GM13977 (cell line): ENCODE measurements around the gene AKT3.
A peak's percentile ranks its signal among the peaks of the same experiment; 100 is the strongest.

Source experiments
- DNase-seq: peaks from one replicate; pipeline ENCODE4 v3.0.0; 2012; ENCODE audit warnings: low spot score
- CTCF ChIP-seq: IDR thresholded peaks from 2 replicates; pipeline ENCODE4 v1.5.1; 2012; ENCODE audit warnings: mild to moderate bottlenecking, control low read depth; ENCODE audit not compliant: insufficient read depth; ENCODE audit errors: extremely low read depth, missing control alignments
- in situ Hi-C: fragments of 300-500 bp; cut with MboI; formaldehyde crosslinking; loops from one replicate; pipeline ENCODE4 v1.12.0; 2022; ENCODE audit warnings: low sequenced_read_pairs, low pct_unique_long_range_greater_than_20kb, mixed read lengths, inconsistent platforms; ENCODE audit not compliant: unreplicated experiment

The AKT3 gene

GRCh38 chr1:243850202-243850451 lies at the start of gene AKT3:
AKT3 (minus strand) TSS chr1:243850243; CDS start chr1:243843170, 7,073 bp downstream.
- TF ChIP-seq CTCF, result no peak
- in situ Hi-C loops, result no loop called here
- peak; percentile 84 for DNase-seq

GRCh38 chr1:243898278-243898677 lies 48.2 kb upstream of the AKT3 start:
- TF ChIP-seq CTCF, result no peak
- in situ Hi-C loops, result no loop called here
- no peak for DNase-seq

GRCh38 chr1:243896313-243896712 lies 46.3 kb upstream of the AKT3 start:
- no peak for DNase-seq
- in situ Hi-C loops, result no loop called here
- TF ChIP-seq CTCF, result no peak

GRCh38 chr1:243892456-243892855 lies 42.4 kb upstream of the AKT3 start:
- no peak for TF ChIP-seq CTCF
- DNase-seq, result no peak
- in situ Hi-C loops, result no loop called here

- in situ Hi-C loops, result no loop called here
- TF ChIP-seq CTCF, result no peak
- no peak for DNase-seq
These were observed 40.5 kb upstream of the AKT3 start for GRCh38 chr1:243890576-243890975.

GRCh38 chr1:243885806-243886205 lies 35.8 kb upstream of the AKT3 start:
- in situ Hi-C loops, result no loop called here
- no peak for TF ChIP-seq CTCF
- DNase-seq, result no peak

GRCh38 chr1:243884603-243885002 lies 34.6 kb upstream of the AKT3 start:
- TF ChIP-seq CTCF, result no peak
- in situ Hi-C loops, result no loop called here
- DNase-seq, result no peak
